Measurements from ENCODE around the gene RNF113B.

Gene RNF113B

GRCh38 chr13:98147521-98147920 lies 29.5 kb downstream of the RNF113B start:
- TF ChIP-seq CTCF (IDR thresholded peaks at IDR 0.05; ENCODE audit: control insufficient read depth, insufficient read depth, low read depth, low read length, missing control alignments) = peak; percentile 10
- H3K4me3 ChIP-seq (ENCODE audit: control insufficient read depth, low read depth, low read length) = no peak overlapping the region
- no peak for DNase-seq (ENCODE audit: low read depth)

GRCh38 chr13:98144801-98145350 lies 32.2 kb downstream of the RNF113B start:
- peak; percentile 35 for DNase-seq (ENCODE audit: low read depth)
- H3K4me3 ChIP-seq (ENCODE audit: control insufficient read depth, low read depth, low read length) = peak overlapping the region; percentile 71
- TF ChIP-seq CTCF (IDR thresholded peaks at IDR 0.05; ENCODE audit: control insufficient read depth, insufficient read depth, low read depth, low read length, missing control alignments) = peak; percentile 46

GRCh38 chr13:98144027-98144741 lies 32.9 kb downstream of the RNF113B start:
- no peak for TF ChIP-seq CTCF (IDR thresholded peaks at IDR 0.05; ENCODE audit: control insufficient read depth, insufficient read depth, low read depth, low read length, missing control alignments)
- H3K4me3 ChIP-seq (ENCODE audit: control insufficient read depth, low read depth, low read length) = peak overlapping the region; percentile 71
- DNase-seq (ENCODE audit: low read depth) = peak; percentile 21

- DNase-seq (ENCODE audit: low read depth) = no peak
- TF ChIP-seq CTCF (IDR thresholded peaks at IDR 0.05; ENCODE audit: control insufficient read depth, insufficient read depth, low read depth, low read length, missing control alignments) = no peak
- peak overlapping the region; percentile 71 for H3K4me3 ChIP-seq (ENCODE audit: control insufficient read depth, low read depth, low read length)
These were observed 33.5 kb downstream of the RNF113B start for GRCh38 chr13:98143601-98144026.

GRCh38 chr13:98143157-98143553 lies 33.9 kb downstream of the RNF113B start:
- TF ChIP-seq CTCF (IDR thresholded peaks at IDR 0.05; ENCODE audit: control insufficient read depth, insufficient read depth, low read depth, low read length, missing control alignments) = no peak
- peak overlapping the region; percentile 71 for H3K4me3 ChIP-seq (ENCODE audit: control insufficient read depth, low read depth, low read length)
- DNase-seq (ENCODE audit: low read depth) = no peak

GRCh38 chr13:98142380-98143156 lies 34.5 kb downstream of the RNF113B start, which contains the start of gene FARP1:
Gene FARP1 (plus strand): TSS chr13:98143094. CDS start chr13:98213243, 70,149 bp downstream.
- TF ChIP-seq CTCF (IDR thresholded peaks at IDR 0.05; ENCODE audit: control insufficient read depth, insufficient read depth, low read depth, low read length, missing control alignments) = peak; percentile 21
- peak within 1 kb of the TSS; percentile 71 for H3K4me3 ChIP-seq (ENCODE audit: control insufficient read depth, low read depth, low read length)
- DNase-seq (ENCODE audit: low read depth) = no peak
